Measurements from ENCODE around the gene NTRK3.

NTRK3 gene

DNA sequence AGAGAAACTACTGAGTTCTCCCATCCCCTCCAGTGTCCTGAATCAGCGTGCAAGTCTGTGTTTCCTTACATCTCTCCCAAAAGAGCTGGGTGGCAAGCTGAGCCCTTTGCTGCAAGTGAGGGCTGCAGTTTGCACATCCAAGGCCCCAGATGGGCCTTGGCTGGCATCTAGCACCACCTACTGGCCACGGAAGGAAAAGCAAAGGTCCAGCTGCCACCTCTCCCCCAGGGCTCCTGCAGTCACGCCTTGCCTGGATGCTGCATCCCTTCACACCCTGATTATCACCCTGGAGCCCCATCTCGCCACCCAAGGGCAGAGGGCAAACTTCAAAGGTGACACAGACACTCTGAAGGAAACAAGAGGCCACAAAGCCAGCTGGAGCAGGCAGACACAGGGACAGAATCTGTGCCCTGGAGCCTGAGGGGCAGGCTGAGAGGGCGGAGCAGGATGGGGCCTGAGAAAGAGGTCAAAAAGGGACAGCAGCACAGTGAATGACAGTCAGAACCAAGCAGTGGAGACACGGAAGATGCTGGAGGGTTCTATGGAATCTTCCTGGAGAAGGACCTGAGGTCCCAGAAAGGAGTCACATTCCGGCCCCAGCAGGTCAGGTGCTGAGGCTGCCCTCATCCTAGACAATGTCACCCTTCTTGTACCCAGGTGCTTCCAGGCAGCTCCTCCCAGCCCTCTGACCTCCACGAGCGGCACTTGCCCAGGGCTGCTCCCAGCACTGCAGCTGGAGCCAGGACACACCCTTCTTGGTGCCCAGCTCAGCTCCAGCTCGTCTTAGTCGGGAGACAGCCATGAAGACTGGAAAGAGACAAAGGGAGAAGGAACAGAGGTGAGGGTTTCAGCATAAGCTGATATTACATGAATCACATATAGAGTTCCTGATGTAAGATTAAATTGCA is 18.3 kb upstream of the NTRK3 start:
- H3K36me3 Mint-ChIP-seq = no peaks in the 10 kb centered on the region
- peaks cover 26 to 50% of the 10 kb centered on the region in 2 donors for H3K27me3 Mint-ChIP-seq
- no peak overlapping the region for H3K27ac Mint-ChIP-seq
- no peaks in the 10 kb centered on the region for H3K4me1 Mint-ChIP-seq
- no peak overlapping the region for H3K4me3 Mint-ChIP-seq
- DNase-seq (peak; percentile 28), ATAC-seq (replicated peaks) (peak; percentile 82 to 86)
- H3K9me3 Mint-ChIP-seq = no peaks in the 10 kb centered on the region

DNA sequence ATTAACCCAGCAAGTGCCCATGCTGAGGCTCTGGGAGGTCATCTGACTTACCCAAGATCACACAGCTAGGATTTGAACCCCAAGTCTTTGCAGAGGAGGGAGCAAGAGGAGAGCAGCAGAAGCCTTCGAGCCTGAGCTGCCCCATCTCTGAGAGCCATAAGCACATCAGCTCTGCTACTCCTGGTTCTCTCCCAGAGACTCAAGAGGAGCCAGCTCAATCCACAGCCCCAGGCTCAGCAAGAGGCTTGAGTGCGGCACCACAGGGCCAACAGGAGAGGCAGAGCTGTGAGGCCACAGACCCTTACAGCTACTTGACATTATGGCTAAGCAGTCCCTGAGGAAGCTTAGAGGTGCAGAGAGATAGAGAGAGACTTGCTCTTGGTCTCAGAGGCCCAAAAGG is 15.9 kb upstream of the NTRK3 start:
- H3K36me3 Mint-ChIP-seq = no peaks in the 10 kb centered on the region
- DNase-seq (no peak), ATAC-seq (replicated peaks) (no peak)
- H3K4me3 Mint-ChIP-seq = no peak overlapping the region
- H3K27me3 Mint-ChIP-seq = peaks cover 18 to 43% of the 10 kb centered on the region in 2 donors
- H3K9me3 Mint-ChIP-seq = no peaks in the 10 kb centered on the region
- no peak overlapping the region for H3K27ac Mint-ChIP-seq
- no peaks in the 10 kb centered on the region for H3K4me1 Mint-ChIP-seq

DNA sequence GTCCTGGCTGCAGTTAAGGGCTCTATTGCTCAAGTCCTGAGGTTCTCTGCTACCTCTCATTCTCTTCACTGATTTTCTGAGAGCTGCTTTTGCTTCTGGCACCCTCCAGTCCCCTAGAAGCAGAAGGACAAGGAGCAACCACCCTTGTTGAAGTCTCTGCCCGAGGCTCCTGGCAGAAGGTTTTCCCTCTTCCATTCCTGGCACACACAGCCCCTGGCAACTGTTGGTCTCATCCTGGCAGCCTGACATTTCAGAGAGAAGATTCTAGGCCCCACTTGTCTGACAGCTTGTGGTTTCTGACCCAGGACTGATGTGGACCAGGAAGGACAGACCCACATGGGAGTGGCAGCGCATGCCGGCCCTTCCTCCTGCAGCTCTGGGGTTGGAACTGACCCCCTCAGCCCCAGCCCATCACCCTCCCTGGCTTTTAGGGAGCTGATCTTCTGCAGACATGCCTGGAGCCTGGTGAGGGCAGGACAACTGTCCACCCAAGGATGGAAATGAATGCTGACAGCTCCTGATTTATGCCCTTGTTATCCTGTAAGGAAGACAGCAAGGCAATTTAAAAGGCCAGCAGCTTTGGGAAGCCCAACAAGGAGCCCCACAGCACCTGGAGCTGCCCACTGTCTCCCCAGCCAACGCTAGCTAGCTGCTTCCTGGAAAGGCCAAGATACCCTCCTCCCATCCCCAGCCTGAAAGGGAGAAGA is 13.0 kb upstream of the NTRK3 start:
- ATAC-seq (replicated peaks) = no peak
- no peak for DNase-seq
- H3K36me3 Mint-ChIP-seq = no peaks in the 10 kb centered on the region

DNA sequence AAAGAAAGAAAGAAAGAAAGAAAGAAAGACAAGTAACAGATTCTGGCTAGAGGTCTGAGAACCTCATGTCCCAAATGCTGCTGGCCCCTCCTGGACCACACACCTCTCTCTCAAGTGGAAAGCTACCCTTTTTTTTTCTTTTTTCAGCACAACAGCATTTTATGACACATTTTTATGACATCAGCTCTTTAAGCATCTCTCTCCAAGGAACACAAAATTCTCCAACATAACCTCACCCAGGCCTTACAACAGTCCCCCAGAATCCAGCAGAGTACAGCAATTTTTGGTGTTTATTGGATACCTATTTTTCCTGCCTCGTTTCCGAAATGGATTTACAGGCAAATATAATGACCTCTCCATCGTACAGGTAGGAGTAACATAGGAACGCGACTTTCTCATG is 11.2 kb upstream of the NTRK3 start:
- DNase-seq (no peak), ATAC-seq (replicated peaks) (no peak)
- Mint-ChIP-seq H3K27me3 (peaks cover 27 to 48% of the 10 kb centered on the region in 2 donors), H3K4me3 (no peak overlapping the region), H3K27ac (no peak overlapping the region), H3K36me3 (no peaks in the 10 kb centered on the region), H3K9me3 (no peaks in the 10 kb centered on the region), H3K4me1 (no peaks in the 10 kb centered on the region)

More for the DNA sequence above, 13.0 kb upstream of the NTRK3 start:
- Mint-ChIP-seq H3K4me1 (no peaks in the 10 kb centered on the region), H3K27ac (no peak overlapping the region), H3K27me3 (peaks cover 17 to 36% of the 10 kb centered on the region in 2 donors), H3K4me3 (no peak overlapping the region), H3K9me3 (no peaks in the 10 kb centered on the region)

DNA sequence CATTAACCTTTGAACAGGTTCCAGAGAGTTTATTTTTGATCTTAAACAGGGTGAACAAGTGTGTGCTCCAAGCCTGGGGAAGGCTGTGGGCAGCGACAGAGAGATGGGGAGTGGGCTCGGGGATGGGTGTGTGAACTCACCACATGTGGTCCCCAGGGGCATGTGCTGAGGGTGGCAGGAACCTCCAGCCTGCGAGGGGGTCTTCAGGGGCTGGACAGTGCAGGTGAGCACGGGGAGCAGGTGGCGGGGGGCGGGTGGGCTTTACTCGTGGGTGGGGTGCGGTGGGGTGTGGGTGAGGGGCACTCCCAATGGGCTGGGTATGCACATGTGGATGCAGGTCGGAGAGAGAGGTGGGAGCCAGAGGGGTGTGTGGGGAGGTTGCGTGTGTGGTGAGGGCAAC is 9.6 kb upstream of the NTRK3 start:
- H3K36me3 Mint-ChIP-seq = no peaks in the 10 kb centered on the region
- H3K4me3 Mint-ChIP-seq = no peak overlapping the region
- H3K27me3 Mint-ChIP-seq = peaks cover 33 to 52% of the 10 kb centered on the region in 2 donors
- DNase-seq (no peak), ATAC-seq (replicated peaks) (no peak)
- no peak overlapping the region for H3K27ac Mint-ChIP-seq
- H3K4me1 Mint-ChIP-seq = no peaks in the 10 kb centered on the region
- H3K9me3 Mint-ChIP-seq = no peaks in the 10 kb centered on the region

DNA sequence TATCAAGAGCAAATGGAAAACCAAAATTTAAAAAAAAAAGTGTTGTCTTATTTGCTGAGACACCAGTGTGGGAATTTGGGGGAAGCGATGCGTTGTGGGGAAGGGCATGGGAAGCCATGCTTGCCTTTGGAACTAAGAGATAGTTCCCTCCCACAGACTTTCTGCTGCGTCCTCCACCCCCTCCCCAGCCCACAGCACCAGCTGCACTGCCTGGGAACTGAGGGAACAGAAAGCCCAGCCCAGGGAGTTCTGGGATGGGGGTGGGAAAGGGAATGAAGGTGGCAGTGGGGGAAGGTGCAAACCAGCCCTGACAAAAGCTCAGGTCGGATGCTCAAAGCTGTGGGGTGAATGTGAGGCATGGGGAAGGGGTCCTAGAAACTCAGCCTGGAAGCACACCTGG is 8.1 kb upstream of the NTRK3 start:
- Mint-ChIP-seq H3K27ac (no peak overlapping the region), H3K4me3 (no peak overlapping the region), H3K4me1 (no peaks in the 10 kb centered on the region), H3K36me3 (no peaks in the 10 kb centered on the region), H3K9me3 (no peaks in the 10 kb centered on the region), H3K27me3 (peaks cover 37 to 58% of the 10 kb centered on the region in 2 donors)
- ATAC-seq (replicated peaks) = no peak
- DNase-seq = no peak

DNA sequence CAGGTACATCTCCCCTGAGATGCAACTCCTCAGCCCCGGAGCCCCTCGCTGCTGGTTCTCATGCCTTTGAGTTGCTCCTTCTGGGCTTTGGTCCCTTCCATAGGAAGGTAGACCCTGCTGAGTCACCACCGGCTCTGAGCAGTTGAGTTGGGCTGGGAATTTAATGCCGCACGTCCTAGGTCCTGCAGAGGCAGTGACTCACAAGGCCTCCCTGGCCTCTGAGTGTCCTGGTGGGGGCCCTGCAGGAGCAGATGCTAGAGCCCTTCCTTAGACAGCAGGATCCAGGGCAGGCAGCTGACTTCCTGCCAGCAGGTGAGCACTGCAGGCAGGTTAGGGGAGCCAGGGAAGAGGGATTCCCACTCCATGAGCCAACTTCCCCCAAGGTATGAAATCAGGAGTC is 5.5 kb upstream of the NTRK3 start:
- DNase-seq = no peak
- peaks cover 3 to 10% of the 10 kb centered on the region in 2 donors for H3K4me1 Mint-ChIP-seq
- H3K9me3 Mint-ChIP-seq = no peaks in the 10 kb centered on the region
- ATAC-seq (replicated peaks) = no peak
- H3K36me3 Mint-ChIP-seq = no peaks in the 10 kb centered on the region
- no peak overlapping the region for H3K4me3 Mint-ChIP-seq
- H3K27me3 Mint-ChIP-seq = peaks cover 59 to 77% of the 10 kb centered on the region in 2 donors
- H3K27ac Mint-ChIP-seq = no peak overlapping the region

DNA sequence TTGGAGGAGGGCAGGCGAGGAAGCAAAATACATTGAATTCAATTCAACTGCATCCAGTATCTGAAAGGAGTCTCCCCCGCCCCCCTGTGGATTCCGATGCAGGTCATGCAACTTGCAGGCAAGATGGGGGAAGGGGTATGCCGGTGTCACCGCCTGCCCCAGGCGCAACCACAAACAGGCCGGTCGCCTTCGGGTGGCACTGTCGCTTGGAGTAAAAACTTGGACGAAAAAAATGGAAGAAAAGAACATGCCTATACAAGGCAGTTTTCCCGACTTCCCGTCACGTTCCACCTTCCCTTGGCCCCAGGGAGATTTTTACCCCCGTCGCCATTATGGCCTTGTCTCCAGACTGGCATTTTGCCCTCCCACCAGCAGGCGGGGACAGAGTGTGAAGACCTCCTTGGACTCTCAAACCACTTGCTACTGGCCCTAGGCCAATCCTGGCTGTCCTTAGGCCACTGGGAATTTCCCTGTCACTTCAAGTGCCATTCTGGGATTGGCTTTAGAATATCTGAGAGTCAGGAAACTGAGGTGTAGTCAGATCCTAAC is 1.6 kb upstream of the NTRK3 start:
- H3K27me3 Mint-ChIP-seq = peaks cover 69 to 90% of the 10 kb centered on the region in 2 donors
- H3K27ac Mint-ChIP-seq = no peak overlapping the region
- H3K4me1 Mint-ChIP-seq = peaks cover 14 to 36% of the 10 kb centered on the region in 2 donors
- DNase-seq = no peak
- H3K9me3 Mint-ChIP-seq = no peaks in the 10 kb centered on the region
- H3K36me3 Mint-ChIP-seq = no peaks in the 10 kb centered on the region
- ATAC-seq (replicated peaks) = no peak
- H3K4me3 Mint-ChIP-seq = peak overlapping the region in 1 of 2 donors; percentile 77

DNA sequence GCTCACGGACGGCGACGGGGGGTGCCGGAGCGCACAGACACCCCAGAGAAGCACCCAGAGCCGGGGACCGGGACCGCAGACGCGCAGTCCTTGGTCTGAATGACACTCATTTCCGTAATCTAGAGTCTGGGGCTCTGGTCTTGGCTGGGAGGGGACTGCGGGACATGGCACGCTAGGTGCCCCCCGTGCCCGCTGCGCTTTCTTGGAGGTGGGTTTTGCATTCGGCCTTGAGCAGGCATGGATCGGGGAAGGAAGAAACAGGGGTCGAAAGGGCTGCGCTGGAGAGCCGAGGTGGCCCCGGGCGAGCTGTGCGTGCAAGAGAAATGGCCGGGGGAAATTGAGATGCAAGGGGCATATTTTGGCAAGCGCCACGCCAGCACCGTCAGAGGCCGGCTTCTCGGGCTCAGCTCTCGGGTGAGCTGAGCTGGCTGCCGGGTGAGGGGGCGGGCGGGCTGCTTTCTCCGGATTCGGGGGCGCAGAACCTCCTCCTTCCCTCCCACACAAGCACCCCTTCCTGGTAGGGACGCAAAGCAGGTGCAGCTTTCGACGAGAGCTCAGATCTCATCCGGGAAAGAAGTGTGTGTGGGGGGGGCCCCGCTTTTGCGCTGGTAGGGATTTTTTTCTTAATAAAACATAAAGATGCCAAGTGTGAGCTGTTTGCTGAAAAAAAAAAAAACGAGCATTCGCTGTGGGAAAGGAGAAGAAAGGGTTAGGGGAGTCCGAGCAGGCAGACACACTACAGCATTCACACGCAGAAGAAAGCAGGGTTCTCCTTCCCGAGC is 963 bp upstream of the NTRK3 start:
- ATAC-seq (replicated peaks) (peak; percentile 42 to 54), DNase-seq (no peak)
- H3K9me3 Mint-ChIP-seq = no peaks in the 10 kb centered on the region
- H3K27ac Mint-ChIP-seq = no peak overlapping the region
- H3K27me3 Mint-ChIP-seq = peaks cover 75 to 95% of the 10 kb centered on the region in 2 donors
- H3K4me3 Mint-ChIP-seq = peak overlapping the region; percentile 71 to 77
- H3K36me3 Mint-ChIP-seq = no peaks in the 10 kb centered on the region
- H3K4me1 Mint-ChIP-seq = peaks cover 14 to 36% of the 10 kb centered on the region in 2 donors

DNA sequence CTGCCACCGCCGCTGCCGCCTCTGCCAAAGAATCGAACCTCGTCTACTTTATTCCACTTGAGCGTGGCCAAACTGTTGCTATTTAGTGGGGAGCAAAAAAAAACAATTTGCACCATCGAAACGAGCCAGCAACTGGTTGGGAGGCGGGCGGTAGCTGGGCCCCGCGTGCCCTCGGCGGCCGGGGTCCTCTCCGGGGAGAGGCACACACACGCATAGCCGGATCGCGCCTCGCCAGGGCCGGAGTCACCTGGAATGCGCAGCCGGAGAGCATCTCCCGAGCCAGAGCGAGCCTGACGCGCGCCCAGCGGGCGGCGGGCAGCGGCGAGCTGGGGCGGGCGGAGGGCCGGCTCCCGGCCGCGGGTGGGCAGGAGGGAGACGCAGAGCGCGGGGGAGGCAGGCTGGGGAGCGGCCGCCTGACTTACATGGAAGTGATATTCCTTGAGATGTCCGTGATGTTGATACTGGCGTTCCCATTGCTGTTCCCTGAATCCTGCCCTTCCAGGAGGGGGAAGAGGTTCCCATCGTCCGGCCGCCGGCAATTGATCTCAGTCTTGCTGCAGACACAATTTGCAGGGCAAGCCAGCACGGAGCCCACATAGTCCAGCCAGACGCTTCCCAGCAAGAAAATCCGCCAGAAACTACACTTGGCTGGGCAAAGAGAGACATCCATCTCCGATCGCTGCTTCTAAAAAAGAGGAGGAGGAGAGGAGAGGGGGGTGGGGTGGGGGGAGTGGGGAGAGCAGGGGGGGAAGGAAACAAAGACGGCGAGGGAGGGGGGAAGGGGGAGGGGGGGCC is 858 bp downstream of the NTRK3 start:
- no peaks in the 10 kb centered on the region for H3K36me3 Mint-ChIP-seq
- no peak overlapping the region for H3K27ac Mint-ChIP-seq
- peak overlapping the region in 1 of 2 donors; percentile 39 for H3K4me3 Mint-ChIP-seq
- H3K27me3 Mint-ChIP-seq = peaks cover 66 to 85% of the 10 kb centered on the region in 2 donors
- H3K9me3 Mint-ChIP-seq = no peaks in the 10 kb centered on the region
- peaks cover 14 to 36% of the 10 kb centered on the region in 2 donors for H3K4me1 Mint-ChIP-seq
- ATAC-seq (replicated peaks) = no peak
- no peak for DNase-seq

DNA sequence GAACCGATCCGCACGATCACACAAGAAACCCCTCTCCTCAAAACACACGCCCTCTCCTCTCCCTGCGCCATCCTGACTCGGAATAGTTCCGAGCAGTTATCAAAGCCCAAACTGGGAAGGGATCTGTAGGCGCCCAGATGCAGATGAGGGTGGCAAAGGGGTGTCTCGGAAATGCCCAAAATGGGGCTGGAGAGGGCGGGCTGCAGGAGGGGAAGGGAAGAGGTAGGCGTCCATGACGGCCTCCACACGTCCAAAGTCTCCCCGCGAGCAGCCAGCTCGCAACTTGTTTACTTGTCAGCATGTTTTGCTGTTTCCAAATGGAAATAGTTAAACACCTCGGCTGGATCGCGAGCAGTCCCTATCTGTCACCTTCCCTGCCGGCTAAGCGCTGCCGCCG is 1.5 kb downstream of the NTRK3 start:
- no peak overlapping the region for H3K27ac Mint-ChIP-seq
- DNase-seq (no peak), ATAC-seq (replicated peaks) (no peak)
- peak overlapping the region in 1 of 2 donors; percentile 26 for H3K4me3 Mint-ChIP-seq
- H3K9me3 Mint-ChIP-seq = no peaks in the 10 kb centered on the region
- peaks cover 14 to 36% of the 10 kb centered on the region in 2 donors for H3K4me1 Mint-ChIP-seq
- H3K36me3 Mint-ChIP-seq = no peaks in the 10 kb centered on the region
- H3K27me3 Mint-ChIP-seq = peaks cover 64 to 79% of the 10 kb centered on the region in 2 donors

DNA sequence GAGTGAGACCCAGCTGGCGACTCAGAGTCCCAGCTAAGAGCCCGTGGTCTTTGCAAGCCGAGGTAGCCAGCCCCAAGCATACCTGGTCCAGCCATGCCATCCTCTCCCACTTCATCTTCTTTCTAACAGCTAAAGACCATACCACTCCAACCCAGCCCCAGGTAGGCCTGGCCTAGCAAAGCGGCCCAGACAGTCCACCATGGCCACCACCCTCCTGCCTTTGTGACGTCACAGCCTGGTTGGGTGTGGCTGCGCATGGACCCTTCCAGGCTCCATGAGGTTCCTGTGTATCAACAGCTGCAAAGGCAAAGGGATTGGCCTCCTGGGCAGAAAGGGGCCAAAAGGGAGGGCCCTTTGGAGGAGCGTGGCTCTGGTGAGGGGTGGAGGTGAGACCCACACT is 4.1 kb downstream of the NTRK3 start:
- no peaks in the 10 kb centered on the region for H3K36me3 Mint-ChIP-seq
- H3K9me3 Mint-ChIP-seq = no peaks in the 10 kb centered on the region
- H3K4me3 Mint-ChIP-seq = no peak overlapping the region
- ATAC-seq (replicated peaks) (no peak), DNase-seq (no peak)
- peaks cover 54 to 63% of the 10 kb centered on the region in 2 donors for H3K27me3 Mint-ChIP-seq
- H3K4me1 Mint-ChIP-seq = peaks cover 13 to 29% of the 10 kb centered on the region in 2 donors
- no peak overlapping the region for H3K27ac Mint-ChIP-seq

DNA sequence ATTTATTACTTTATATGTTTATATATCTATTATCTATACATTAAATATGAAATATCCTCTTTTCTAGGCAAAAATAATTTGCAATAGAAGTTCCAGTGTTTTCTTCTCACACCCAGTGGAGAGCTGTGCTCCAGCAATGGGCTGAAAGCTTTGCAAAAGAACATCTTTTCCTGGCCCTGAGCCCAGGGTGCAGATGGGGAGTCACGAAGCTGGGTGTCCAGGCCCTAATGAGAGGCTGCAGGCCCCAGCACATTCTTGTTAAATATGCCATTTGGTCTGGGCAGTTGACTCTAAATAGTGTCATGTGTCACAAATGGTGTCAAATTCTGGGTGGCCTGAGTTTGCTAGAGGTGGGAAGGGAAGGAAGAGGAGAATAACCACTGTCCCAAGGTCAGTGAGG is 5.7 kb downstream of the NTRK3 start:
- ATAC-seq (replicated peaks) (no peak), DNase-seq (no peak)
- Mint-ChIP-seq H3K4me3 (no peak overlapping the region), H3K4me1 (peaks cover 13 to 22% of the 10 kb centered on the region in 2 donors), H3K36me3 (no peaks in the 10 kb centered on the region), H3K27ac (no peak overlapping the region), H3K9me3 (no peaks in the 10 kb centered on the region), H3K27me3 (peaks cover 58 to 63% of the 10 kb centered on the region in 2 donors)

All from stimulated activated naive B cell treated with anti-CD40 and anti-IgM and Interleukin-4, amounts not matched to agents 10 μg/mL and 1 μg/mL and 100 μg/mL, for 72 hours (primary cell).